Activated CD4-positive, alpha-beta T cell treated with anti-CD3 and anti-CD28 coated beads, Interleukin-10, Interleukin-2, amounts not matched to agents 100 ng/mL and 50 ng/mL, durations not matched to agents 16 hours and 8 hours (primary cell): ENCODE measurements around the gene SYNE4.
"Not testable (repeated sequence)": the region's sequence is repeated elsewhere in the genome, so short reads cannot be mapped to it uniquely, and the experiment has no call there.

Experiments used
- DNase-seq: peaks from one replicate; pipeline ENCODE4 v3.0.0-alpha.2; 2020

Gene SYNE4, protein sequence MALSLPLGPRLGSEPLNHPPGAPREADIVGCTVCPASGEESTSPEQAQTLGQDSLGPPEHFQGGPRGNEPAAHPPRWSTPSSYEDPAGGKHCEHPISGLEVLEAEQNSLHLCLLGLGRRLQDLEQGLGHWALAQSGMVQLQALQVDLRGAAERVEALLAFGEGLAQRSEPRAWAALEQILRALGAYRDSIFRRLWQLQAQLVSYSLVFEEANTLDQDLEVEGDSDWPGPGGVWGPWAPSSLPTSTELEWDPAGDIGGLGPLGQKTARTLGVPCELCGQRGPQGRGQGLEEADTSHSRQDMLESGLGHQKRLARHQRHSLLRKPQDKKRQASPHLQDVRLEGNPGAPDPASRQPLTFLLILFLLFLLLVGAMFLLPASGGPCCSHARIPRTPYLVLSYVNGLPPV

DNA sequence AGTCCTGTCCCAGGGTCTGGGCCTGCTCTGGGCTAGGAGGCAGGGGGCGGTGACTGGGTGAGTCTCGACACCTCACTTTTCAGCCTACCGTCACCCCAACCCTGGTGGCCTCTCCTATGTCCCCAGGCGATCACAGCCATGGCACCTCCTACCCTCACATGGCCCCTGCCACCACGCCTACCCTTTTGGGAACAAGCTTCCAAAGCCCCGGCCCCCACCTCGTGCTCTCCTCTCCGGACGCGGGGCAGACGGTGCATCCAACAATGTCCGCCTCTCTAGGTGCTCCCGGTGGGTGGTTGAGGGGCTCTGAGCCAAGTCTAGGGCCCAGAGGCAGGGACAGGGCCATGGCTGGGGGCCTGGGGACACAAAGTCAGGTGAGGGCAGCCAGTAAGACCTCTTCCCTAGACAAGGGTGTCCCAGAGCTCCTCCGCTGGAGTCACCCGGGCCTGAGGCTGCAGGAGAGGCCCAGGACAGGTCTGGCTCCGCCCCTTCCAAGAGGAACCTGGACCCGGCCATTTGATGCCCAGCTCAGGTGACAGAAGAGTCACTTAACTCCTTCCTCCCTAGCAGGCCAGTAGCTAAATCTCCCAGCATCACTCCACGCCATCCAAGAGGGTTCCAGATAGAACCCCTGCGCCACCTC is at the start of gene SYNE4:
Gene SYNE4, minus strand, starts transcription at position 478 of the 643 bp plus-strand sequence. Its CDS starts 132 bp downstream, at position 346.
- DNase-seq, result no peak

DNA sequence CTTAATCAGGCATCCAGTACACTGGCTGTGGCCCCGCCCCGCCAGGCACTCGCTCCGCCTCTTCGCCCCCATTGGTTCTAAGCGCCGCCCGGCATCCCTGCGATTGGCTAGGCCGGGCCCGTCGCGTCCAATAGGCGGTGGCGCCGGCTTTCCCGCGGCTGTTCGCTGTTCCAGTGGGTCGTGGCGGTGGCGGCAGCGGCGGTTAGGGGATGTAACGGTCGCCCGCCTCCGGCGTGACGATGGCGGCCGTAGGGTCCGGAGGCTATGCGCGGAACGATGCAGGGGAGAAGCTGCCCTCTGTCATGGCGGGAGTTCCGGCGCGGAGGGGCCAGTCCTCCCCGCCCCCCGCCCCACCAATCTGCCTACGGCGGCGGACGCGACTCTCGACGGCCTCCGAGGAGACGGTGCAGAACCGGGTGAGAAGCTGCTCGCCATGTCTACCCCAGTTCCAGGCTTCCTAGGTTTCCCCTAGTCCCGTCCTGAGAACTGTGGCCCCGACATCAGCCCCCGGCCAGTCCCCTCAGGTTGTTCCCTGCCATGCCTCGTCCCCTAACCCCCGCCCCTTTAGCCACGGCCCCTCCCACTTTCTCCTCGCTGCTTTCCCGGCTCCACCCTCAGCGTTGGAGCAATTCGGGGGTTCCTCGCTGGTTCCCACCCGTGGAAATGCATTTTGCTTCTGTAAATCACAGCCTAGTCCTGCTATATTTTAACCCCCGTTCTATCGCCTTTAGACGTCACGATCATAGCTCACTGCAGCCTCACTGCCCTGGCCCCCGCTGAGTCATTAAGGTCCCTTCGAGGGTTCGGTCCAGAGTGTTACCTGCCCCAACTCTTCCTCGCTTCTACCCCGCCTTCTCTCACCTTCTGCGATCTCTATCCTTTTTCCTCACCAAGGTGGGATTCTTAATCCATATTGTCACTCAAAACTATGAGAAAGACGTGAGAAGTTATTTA is 46.4 kb upstream of the SYNE4 start, which contains the start of gene WDR62:
Gene WDR62, plus strand, starts transcription at position 165 of the 954 bp plus-strand sequence. Its CDS starts 75 bp downstream, at position 240.
- DNase-seq, result peak; percentile 97

DNA sequence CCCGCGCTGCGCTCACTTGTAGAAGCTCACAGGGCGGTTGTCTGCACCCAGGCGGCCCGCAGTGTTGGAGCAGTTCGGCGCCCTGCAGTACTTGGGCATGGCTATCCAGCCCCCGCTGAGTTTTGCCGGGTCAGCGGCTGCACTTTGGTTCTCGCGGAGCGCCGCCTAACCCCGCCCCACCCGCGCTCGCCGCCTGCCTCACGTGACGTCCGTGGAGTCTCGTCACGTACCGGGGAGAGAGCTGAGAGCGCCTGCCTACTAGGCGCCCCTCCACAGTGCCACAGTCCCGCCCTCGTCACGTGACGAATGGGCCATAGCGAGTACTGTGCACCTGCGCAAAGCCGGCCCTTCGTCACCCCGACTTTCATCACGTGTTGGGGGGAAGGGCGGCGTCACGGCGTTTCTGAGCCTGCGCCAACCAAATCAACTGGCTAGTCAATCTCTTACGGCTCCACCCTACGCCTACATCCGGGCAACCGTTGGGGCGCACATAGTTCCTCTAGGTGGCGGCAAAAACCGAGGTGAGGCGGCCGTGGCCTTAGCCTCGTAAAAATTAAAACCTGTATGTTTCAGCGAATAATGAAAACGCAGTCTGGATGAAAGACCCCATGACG is 45.6 kb upstream of the SYNE4 start, which contains the start of gene THAP8:
Gene THAP8, minus strand, starts transcription at position 167 of the 614 bp plus-strand sequence. Its CDS starts 68 bp downstream, at position 99.
- peak; percentile 100 for DNase-seq

DNA sequence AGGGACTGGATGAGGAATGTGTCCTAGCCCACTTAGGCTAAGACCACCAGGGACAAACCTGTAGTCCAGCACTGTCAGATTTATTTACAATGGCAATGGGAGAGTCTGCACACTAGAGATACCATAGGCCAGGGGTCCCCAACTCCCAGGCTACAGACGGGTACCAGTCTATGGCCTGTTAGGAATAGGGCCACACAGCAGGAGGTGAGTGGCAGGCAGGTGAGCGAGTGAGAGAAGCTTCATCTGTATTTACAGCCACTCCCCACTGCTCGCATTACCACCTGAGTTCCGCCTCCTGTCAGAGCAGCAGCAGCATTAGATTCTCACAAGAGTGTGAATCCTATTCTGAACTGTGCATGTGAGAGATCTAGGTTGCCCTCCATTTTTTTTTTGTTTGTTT is 43.0 kb upstream of the SYNE4 start:
- no peak for DNase-seq

DNA sequence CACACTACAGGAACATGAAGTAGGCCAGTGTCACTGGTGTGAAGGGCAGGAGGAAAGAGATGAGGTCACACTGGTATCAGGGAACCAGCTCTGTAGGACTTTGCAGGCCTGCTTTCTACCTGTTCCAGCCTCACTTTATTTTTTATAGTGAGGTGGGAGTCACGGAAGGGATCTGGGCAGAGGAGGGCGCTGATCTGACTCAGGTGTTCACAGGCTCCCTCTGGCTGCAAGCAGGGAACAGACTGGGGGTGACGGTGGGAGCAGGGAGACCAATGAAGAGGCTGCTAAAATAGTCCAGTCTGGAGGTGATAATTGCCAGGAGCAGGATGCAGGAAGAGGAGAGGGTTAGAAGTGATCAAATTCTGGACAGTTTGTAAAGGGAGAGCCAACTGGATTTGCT is 42.6 kb upstream of the SYNE4 start:
- DNase-seq, result no peak

DNA sequence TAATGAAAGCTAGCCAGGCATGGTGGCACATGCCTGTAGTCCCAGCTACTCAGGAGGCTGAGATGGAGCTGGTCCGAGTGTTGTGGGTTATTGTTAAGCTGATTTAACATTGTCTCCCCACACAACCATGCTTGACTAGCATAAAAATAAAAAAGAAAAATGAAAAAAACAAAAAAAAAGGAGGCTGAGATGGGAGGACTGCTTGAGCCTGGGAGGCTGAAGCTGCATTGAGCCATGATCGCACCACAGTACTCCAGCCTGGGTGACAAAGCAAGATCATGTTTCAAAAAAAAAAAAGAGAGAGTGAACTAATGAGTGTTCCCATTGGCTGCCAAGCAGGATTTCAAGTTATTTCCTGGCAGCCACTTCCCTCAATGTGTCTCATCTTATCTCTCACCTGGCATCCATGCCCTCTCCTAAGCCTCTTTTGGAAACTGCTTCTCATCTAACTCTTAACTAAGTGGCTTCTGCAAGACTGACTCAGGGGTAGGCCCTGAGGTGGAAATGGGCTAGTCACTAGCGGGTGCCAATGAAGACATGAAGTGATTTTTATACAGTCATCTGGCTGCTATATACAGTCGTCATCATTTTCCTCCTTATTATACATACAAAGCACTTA is 40.6 kb upstream of the SYNE4 start:
- DNase-seq, result no peak

DNA sequence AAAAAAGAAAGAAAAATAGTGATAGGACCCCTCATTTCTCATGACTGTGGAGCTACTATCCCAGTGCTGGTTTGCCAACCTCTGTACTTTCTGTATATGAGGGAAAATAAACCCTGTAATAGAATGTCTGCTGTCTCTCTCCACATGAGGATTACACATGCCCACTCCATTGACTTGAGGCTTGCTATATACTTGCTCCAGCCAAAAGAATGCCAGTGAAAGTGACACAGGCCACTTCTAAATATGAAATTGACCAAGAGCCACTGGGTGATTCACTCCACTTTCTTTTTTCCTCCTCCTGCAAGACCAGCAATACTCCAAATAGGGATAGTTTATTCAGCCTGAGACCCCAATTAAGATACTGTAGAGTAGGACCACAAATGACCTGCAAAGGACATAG is 39.2 kb upstream of the SYNE4 start:
- DNase-seq, result no peak

DNA sequence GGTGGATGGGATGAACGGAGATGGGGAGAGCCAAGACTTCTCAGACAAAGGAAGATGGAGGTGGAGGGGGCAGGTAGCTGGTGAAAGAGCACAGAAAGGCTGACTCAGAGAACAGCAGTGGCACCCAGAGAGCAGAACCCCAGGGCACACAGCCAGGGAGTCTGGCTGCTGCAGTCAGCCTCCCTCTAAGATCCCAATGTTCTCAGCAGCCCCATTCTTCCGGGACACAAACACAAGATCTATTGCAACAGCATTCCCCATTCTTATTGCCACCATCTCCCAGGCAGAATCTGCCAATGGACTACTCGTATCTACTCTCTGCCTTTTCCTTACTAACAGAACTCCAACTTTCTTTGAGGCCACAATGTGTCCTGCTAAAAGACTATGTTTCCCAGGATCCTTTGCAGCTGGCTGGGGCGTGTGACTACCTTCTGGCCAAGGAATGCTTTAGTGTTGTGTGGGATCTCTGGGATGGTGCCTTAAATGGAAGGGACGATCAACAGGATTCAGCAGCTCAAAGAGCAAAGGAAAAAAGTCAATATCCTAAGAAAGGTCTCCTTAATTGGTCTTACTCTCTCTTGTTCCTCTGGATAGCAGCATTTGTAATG is 37.9 kb upstream of the SYNE4 start:
- DNase-seq, result no peak

DNA sequence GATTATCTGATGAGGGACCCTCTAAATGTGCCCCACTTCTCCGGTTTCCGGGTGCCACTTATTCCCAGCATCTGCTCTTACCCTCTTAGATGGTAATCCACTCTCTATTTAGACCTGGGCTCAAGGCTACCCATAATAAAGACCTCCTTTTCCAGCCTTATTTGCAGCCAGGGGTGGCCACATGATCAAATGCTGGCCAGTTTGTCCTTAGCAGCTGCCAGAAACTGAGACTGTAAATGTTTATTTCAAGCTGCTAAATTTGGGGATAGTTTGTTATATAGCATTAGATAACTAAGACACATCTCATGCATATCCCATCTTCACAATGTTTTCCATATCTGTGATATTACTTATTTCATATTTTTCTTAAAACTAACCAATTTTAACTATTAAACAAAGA is 35.3 kb upstream of the SYNE4 start:
- DNase-seq, result no peak

DNA sequence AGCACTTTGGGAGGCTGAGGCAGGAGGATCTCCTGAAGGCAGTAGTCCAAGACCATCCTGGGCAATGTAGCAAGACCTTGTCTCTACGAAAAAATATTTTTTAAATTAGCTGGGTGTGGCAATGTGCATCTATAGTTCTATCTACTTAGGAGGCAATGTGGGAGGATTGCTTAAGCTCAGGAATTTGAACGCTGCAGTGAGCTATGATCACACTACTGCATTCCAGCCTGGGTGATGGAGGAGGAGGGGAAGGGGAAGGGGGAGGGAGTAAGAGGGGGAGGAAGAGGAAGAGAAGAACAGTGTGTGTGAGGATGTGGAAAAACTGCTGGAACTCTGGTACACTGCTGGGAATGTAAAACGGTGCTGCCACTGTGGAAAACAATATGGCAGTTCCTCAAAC is 33.2 kb upstream of the SYNE4 start:
- DNase-seq, result no peak

DNA sequence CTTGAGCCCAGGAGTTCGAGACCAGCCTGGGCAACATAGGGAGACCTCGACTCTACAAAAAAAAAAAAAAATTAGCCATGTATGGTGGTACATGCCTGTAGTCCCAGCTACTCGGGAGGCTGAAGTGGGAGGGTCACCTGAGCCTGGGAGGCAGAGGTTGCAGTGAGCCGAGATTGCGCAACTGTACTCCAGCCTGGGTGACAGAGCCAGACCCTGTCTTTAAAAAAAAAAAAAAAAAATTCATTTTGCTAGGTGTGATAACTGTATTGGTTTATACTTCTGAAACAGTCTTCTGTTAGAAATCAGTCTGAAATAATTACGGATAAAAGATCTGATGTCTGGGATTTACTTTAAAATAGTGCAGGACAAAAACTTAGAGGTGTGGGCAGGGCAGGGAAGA is 32.5 kb upstream of the SYNE4 start:
- not testable (repeated sequence) for DNase-seq

DNA sequence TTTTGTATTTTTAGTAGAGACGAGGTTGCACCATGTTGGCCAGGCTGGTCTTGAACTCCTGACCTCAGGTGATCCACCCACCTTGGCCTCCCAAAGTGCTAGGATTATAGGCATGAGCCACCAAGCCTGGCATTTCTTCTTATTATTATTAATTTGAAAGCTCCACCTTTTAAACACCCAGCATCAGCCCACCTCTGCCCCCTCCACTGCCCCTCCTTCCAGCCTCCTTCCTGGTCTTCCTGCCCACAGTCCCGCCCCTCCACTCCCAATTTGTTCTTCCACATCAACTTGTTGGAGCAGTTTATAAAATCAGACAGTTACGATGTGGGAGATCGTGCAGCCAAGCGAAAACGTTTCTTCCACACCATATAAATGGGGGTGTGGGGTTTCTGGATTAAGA is 31.9 kb upstream of the SYNE4 start:
- no peak for DNase-seq

DNA sequence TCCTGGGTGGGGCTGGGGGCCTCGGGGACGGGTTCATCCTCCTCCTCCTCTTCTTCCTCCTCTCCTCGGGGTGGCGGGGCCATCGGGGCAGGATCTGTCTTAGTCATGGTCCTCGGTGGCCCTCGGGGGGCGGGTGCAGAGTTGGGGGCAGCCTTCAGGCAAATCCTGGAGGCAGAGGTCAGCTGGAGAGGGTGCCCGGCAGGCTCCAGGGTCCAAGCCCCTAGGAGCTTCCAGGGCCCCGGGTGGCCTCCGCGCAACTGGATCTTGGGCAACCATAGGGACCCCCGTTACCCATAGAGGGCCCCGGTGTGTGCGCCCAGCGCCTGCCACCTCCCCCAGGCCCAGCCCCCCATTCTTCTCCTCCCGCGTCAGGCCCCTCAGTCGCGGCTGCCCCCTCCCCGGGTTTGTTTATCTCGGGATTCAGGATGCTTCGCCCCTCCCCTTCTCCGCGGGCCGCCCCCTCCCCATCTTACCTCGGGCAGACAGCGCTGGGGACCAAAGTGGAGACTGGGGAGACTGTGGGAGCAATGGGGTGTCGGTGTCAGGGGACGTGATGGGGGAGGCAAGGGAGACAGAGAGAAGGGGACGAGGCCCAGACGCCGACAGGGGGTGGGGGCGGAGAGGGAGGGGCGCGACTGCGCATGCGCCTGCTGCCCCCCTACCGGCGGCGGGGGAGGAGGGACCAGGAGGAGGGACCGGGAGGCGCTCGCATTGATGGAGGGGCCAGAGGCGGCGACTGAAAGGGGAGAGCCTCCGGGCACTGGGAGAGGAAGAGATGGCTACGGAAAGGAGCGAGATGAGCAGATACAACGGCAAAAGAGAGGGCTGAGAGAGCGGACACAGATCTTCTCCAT is 23.9 kb upstream of the SYNE4 start, which contains the start of gene CLIP3:
Gene CLIP3, minus strand, starts transcription at position 623 of the 854 bp plus-strand sequence. Its CDS starts 516 bp downstream, at position 107.
- DNase-seq, result peak; percentile 44

DNA sequence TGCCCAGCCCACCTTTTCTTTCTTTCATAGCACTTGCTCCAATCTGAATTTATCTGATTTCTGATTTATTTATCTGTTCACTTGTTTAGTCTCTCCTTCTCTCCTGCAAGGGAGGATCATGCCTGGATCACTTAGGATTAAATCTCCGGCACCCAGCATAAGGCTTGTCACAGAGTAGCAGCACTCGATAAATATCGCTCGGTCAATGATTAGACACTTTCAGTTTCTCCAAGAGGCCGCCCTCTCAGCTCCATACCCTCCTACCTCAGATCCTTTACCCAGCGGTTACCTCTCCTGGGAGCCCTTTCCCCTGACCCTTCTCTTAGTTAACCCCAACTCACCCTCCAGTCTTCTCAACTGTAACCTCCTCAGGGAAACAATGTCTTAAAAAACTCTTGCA is 22.7 kb upstream of the SYNE4 start:
- no peak for DNase-seq

DNA sequence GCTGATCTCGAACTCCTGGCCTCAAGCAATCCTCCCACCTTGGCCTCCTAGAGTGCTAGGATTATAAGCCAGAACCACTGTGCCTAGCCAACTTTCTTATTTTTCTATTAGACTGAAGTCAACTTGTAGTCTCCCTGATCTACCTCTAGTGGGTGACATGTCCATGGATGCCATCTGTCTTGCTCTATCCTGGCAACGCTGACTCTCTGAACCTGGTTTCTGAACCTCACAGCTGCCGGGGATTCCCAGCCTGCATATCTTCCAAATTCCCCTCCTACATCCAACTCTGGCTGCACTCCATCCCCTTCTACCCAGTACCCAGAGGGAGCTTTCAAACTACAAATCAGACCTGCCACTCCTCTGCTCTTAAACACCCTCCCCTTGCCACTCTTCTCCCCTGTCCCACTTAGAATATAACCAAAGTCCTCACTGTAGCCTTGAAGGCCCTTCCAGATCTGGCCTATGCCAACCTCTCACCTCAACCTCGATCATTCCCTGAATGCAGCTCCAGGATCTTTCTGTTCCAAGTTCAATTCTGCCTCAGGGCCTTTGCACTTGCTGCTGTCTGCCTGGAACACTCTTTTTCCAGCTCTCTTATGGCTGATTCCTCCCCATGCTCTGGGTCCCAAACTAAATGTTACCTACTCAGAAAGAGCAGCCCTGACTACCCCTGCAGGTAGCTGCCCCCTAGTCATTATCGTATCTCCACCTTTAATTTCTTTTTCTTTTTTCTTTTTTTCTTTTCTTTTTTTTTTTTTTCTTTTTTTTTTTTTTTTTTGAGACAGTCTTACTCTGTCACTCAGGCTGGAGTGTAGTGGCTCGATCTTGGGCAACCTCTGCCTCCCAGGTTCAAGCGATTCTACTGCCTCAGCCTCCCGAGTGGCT is 21.9 kb upstream of the SYNE4 start:
- no peak for DNase-seq

DNA sequence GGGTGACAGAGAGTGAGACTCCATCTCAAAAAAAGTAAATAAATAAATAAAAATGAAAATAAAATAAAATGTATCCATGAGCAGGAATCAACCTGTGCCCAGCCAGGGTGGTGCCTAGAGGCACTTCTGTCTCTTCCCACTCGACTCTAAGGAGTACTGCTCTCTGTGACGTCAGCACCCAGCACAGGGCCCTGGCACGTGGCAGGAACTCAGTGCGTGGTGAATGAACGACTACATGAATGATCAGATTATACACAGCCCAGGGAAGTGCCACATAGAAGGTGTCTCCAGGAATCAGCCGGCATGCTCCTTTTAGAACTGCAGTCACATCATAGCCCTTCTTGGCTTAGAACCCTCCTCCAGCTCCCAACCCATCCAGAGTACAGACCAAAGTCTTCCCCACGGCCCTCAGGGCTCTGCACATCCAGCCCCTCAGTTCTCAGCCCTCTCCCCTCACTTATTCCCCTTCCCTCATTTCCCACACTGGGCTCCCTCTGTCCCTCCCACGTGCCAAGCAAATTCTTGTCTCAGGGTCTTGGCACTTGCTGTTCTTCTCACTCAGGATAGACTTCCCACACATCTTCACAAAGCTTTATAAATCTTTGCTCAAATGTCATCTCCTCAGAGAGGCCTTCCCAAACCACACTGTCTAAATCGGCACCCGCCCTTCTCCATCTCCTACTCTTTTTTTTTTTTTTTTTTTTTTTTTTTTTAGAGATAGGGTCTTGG is 19.9 kb upstream of the SYNE4 start:
- DNase-seq, result no peak

DNA sequence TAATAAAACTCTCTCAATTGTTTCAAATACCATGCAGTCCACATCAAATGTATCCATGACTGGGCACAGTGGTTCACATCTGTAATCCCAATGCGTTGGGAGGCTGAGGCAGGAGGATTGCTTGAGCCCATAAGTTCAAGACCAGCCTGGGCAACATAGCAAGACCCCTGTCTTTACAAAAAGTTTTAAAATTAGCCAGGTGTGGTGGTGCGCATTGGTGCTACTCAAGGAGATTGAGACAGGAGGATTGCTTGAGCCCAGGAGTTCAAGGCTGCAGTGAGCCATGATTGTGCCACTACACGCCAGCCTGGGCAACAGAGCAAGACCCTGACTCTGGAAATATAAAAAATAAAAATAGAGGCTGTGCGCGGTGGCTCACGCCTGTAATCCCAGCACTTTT is 19.1 kb upstream of the SYNE4 start:
- no peak for DNase-seq

DNA sequence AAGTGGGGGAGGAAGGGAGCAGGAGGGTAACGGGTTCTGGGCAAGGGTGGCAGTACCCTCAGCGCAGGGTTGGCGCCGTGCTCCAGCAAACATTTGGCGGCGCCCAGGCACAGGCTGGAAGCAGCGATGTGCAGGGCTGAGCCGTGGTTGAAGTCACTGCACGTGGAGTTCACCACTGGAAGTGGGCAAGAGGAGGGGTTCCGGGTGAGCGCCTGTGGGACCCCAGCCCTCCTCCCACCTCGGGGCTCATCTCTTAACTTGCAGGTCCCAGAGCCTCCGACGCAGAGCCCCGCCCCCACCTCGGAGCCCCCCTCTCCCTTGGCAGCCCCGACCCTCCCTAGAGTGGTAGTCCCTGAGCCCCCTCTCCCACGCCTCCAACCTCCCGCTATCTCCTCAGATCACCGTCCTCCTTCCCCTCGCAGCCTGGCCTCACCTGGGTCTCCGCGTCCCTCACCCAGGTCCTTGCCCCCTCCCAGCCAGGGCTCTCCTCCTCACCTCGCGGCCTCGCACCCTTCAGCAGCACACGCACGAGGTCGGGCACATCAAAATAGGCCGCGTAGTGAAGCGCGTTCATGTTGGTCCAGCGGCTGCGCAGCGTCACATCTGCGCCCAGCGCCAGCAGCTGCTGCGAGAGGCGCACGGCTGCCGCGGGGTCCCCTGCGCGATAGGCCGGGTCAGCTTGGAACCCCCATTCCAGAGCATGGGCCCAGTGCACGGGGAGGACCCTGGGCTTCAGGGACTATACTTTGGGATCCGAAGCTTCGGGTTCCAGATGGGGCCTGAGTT is 17.7 kb upstream of the SYNE4 start:
- DNase-seq, result no peak
